Stimulated activated CD8-positive, alpha-beta memory T cell treated with anti-CD3 and anti-CD28 coated beads, Interleukin-4, amount 100 ng/mL, for 4 hours (primary cell): Measurements from ENCODE around the gene SIL1.

Experiments used
- DNase-seq, 2 donors: peaks; one replicate each; pipeline ENCODE4 v3.0.0-alpha.2; 2020; ENCODE audit warnings: low read depth in 2 of 2, low spot score in 1 of 2

SIL1 gene

GRCh38 chr5:139146809-139147482, 51.2 kb downstream of the SIL1 start:
- DNase-seq = no peak

- DNase-seq = no peak
These were observed 56.5 kb downstream of the SIL1 start for GRCh38 chr5:139141446-139142204.

GRCh38 chr5:139140591-139141071, 57.5 kb downstream of the SIL1 start:
- no peak for DNase-seq

DNA sequence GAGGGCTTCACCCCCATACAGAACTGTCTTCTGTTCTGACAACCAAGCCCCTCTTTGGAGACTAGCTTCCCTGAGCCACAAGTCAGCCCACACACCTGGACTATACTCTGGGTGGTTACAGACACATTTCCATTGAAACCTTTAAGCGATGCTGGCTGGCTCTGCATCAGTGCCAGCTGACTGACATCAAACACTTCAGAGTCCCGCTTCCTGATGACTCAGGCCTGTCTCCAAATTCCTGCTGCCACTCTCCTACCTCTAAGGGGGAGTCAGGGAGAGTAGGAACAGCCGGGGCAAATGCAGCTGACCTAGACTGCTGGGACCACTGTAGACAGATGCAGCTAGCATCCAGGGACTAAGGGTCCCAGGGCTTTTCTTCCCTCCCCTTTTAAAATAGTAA, 59.4 kb downstream of the SIL1 start:
- DNase-seq = no peak

- DNase-seq = no peak
These were observed 60.1 kb downstream of the SIL1 start for GRCh38 chr5:139138109-139138508.

GRCh38 chr5:139137697-139138096, 60.5 kb downstream of the SIL1 start:
- DNase-seq = no peak

DNA sequence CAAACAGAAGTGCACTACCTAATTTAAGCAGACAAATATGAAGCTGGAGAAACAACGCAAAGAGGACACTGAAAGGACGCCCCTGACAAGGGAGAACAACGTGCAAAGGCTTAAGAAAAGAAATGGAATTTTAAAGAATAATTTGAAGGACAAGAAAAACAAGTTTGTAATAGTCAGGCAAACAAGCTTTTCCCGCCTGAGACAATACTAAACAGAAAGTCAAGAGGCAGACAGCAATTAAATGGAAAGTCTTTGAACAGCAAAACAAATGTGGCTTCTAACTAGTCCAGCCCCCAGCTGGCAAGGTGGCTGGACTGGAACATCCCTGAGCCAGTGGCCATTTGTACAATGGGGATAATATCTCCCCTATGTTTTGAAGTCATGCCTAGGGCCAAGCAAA, 63.3 kb downstream of the SIL1 start:
- DNase-seq = no peak

DNA sequence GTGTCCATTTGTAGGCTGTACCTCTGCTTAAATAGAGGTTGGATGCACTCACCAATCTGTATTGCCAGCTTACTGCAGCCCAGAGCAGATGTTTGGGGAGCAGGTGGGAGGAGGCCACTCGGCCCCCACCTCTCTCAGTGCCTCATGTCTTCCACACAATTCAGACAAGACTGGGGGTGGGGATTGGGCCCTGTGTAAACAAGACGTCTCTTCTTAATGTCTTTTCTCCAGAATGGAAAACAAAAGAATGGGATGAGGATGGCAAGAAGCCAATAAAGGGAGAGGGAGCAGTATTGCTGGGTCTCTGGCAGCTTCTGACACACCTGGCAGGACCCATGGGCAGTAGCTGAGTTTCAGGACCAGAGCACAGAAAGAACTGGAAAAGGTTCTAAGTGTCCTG, 64.9 kb downstream of the SIL1 start:
- DNase-seq = no peak

DNA sequence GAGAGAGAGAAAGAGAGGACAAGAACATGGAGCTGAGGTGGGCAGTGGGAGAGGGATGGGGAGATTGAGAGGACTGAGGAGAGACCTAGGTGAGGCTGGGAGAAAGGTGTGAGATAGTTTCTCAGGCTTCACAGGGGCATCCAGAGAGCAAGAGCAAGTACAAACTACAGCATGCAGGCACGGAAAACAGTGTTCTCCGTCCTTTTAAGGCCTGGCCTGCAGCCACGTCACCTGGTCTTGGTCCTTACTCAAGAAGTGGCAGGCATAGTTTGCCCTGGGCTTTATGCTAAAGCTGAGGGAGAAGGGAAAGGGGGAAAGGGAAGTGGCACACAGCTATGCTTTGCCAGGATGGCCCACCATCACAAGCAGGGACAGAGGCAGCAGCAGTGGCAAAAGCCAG, 65.7 kb downstream of the SIL1 start:
- no peak for DNase-seq

DNA sequence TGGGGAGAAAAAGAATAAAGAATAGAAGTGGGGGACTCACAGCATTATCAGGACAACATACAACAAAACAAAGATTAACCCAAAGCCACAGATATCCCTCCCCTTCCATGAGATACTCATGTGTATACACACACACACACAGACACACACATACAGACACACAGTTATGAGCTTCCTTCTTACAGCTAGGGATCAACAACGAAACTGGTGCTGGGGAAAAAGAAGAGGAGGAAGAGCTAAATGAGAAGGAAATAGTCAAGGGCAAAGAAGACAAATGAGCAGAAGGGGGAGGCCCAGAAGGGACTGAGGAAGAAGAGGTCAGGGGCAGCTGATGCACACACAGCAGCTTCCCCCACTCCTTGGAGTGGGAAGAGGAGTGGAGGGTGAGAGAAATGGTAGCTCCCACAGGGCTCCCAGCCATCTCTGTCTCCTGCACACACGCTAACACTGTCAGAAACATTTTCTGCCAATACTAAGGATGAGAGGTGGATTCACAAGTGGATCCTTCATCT, 66.2 kb downstream of the SIL1 start:
- no peak for DNase-seq

DNA sequence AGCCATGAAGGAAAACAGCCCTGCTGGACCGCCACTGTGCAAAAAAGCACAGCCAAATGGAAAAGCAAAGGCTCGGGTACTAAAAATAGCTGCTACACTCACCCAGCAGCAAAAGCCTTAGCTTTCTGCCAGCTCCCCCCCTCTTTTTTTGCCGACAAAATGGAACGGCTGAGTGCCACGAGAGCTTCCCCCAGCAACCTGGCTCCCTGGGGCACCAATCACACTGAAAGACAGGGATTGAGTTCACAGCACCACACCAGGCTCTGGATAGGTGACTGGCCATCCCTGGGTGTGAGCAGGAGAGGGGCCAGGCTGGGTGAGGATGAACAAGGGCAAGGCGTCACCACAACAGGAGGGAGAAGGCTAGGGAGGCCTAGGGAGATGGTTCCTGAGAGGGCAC, 66.7 kb downstream of the SIL1 start:
- DNase-seq = no peak

GRCh38 chr5:139131062-139131461, 67.1 kb downstream of the SIL1 start:
- DNase-seq = no peak

GRCh38 chr5:139130214-139130613, 68.0 kb downstream of the SIL1 start:
- no peak for DNase-seq

- no peak for DNase-seq
These were observed 71.5 kb downstream of the SIL1 start for GRCh38 chr5:139126711-139127111.

DNA sequence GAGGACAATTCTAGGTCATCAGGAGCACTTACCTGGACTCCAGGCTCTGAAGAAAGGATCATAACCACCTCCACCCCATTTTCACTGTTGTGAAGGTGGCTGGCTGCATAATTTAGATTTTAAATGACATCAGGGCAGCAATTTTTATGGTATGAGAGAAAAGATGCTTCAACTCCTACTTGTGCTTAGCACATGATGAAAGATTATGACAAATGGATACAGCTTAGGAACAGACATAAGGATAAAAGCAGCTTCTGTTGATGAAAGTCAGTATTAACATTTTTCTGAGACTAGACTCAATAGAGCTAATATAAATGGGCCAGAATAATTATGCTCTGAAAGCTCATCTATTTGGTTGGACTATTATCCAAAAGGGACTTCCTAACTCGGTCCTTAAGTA, 72.2 kb downstream of the SIL1 start:
- no peak for DNase-seq

DNA sequence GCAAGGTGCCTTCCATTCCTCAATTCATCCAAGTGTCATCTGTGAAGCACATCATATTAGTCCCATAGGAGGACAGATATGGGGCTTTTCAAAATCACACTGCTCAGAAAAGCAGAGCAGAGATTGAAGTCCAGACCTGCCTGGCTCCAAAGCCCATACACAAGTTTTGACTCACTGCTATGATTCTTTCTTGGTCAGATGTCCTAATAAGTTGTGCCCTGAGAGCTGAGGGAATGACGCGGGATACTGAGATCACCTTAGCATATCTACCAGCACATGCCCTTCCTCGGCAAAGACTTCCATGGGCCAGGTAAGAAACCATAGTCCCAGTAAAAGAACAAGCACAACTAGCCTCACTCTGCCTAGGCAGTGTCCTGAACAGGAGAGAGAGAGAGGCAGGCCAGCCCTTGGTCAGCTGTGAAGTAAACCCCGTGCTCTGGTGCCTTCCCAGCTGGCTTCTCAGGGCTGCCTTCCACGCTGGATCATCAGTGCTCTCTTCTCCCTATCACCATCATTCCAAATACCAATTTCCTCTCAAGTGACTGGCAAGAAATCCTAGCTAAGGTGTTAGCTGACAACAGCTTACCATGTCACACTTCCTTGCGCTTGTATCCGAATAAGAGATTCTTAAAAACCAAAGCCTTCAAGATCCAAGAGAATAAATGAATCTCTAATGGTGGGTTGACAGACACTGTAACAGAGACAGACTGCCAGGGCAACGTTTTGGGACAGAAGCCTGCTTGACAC, 73.2 kb downstream of the SIL1 start:
- no peak for DNase-seq

DNA sequence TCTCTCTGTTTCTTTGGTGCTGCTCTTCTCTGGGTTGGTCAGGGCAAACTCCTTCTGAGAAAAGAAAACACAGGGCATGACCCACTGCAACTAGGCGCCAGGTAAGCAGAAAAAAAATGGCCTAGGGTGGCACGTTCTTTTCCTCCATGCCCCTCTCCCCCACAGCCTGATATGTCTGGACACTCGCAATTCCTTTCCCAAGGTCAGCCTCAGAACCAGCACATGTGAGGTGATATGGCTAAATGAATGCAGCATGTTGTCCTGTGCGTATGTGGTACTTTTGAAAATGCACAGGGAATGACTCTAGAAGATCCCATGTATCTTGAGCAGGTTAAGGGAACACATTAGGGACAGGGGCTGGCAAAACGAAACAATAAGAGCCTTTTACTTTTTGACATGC, 77.0 kb downstream of the SIL1 start:
- DNase-seq = no peak

DNA sequence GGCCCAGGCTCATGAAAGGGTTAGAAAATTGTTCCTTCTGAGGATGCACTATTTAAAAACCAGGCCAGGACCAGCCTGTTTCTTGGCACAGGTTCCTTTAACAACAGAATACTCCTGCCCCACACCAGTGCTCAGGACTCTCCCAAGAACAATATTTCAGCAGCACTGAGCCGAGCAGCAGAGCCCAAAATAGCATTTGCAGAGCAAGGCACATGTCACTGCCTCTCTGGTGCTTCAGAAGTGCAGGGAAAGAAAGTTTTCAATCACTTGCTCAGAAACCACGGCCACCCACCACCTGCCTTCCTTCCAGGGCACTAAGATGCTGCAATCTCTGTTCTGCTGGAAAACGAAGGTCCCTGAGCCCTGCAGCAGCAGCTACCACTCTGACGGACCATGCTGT, 77.6 kb downstream of the SIL1 start:
- no peak for DNase-seq

GRCh38 chr5:139118804-139119203, 79.4 kb downstream of the SIL1 start:
- DNase-seq = no peak

DNA sequence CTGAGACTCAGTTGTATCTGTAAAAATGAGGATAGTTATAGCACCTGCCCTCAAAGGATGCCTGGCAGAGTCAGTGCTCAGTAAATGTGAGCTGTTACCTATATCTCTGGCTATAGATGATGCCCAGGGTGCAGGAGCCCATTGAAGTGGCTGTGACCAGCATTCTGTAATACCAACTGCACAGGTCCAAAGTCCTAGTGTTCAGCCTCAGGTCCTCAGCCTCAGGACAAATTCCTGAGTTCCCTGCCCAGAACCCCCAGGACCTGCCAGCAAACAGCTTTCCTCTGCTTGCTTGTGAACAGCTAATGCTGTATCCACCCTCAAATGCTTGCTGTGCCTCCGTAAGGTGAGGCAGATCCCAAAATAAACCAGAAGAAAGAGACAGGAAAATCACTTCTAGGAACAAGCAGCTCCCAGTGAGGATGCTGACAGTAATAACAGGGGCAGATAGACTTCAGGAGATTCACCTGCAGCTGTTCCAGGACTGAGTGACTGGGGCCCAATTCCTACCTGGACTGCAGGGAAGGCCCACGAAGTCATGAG, 80.8 kb downstream of the SIL1 start:
- no peak for DNase-seq

DNA sequence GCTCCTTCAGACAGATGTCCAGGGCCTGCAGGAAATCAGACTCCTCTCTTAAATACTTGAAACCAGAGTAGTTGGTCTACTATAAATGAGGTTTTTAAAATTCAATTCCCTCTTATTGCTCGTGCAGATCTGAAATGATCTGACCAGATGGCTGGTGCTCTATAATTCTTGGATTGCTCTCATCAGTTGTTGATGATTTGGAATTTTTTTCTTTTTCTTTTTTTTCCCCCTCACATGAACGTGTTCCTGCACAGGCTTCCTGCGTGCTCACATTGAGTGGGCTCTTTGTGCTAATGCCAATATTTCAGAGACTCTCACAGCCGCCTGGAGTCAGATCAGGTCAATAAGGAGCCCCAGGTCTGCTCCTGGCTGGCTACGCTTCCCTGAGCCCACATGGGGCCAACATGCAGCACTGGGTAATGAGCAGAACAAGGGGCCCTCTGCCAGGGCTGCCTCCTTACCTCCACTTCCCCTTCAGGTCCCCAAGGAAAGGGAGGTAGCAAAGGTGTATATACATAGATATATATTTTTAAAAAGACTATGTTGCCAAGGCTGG, 82.0 kb downstream of the SIL1 start:
- no peak for DNase-seq
